Measurements from ENCODE around the gene DDC. TPM values are rescaled to one million over a fixed set of nuclear protein-coding genes. Genes with fewer than 3 reads are reported as not detected.

The DDC gene
- total RNA-seq, 2 donors from 2014 or later, result 0.85 TPM; not detected in 1

- Histone ChIP-seq H3K4me3 (no peak overlapping the region), H3K36me3 (no peaks in the 10 kb centered on the region), H3K4me1 (ENCODE audit: control insufficient read depth in 1 of 2, low read depth in 2 of 2) (no peaks in the 10 kb centered on the region), H3K27ac (no peak overlapping the region), H3K9me3 (no peaks in the 10 kb centered on the region), H3K27me3 (replicated peaks; ENCODE audit: insufficient read depth) (no peaks in the 10 kb centered on the region)
- ATAC-seq (ENCODE audit: insufficient number of reproducible peaks, low FRiP score, low read depth) (no peak), DNase-seq (ENCODE audit: low spot score) (no peak)
- no peak for TF ChIP-seq CTCF (IDR thresholded peaks at IDR 0.05)
These were observed 90.6 kb downstream of the DDC start for GRCh38 chr7:50474382-50475160.

- no peak for DNase-seq (ENCODE audit: low spot score)
- Histone ChIP-seq H3K36me3 (no peaks in the 10 kb centered on the region), H3K4me3 (no peak overlapping the region), H3K27me3 (replicated peaks; ENCODE audit: insufficient read depth) (no peaks in the 10 kb centered on the region), H3K9me3 (no peaks in the 10 kb centered on the region), H3K27ac (no peak overlapping the region), H3K4me1 (ENCODE audit: control insufficient read depth in 1 of 2, low read depth in 2 of 2) (no peaks in the 10 kb centered on the region)
- no peak for ATAC-seq (ENCODE audit: insufficient number of reproducible peaks, low FRiP score, low read depth)
- TF ChIP-seq CTCF (IDR thresholded peaks at IDR 0.05), result no peak
These were observed 91.7 kb downstream of the DDC start for GRCh38 chr7:50473531-50473930.

GRCh38 chr7:50472427-50472826 lies 92.8 kb downstream of the DDC start:
- H3K4me1 ChIP-seq (ENCODE audit: control insufficient read depth in 1 of 2, low read depth in 2 of 2), result peaks cover 0 to 4% of the 10 kb centered on the region in 2 donors
- no peaks in the 10 kb centered on the region for H3K9me3 ChIP-seq
- no peak for ATAC-seq (ENCODE audit: insufficient number of reproducible peaks, low FRiP score, low read depth)
- H3K27me3 ChIP-seq (replicated peaks; ENCODE audit: insufficient read depth), result no peaks in the 10 kb centered on the region
- H3K4me3 ChIP-seq, result no peak overlapping the region
- TF ChIP-seq CTCF (IDR thresholded peaks at IDR 0.05), result no peak
- H3K36me3 ChIP-seq, result no peaks in the 10 kb centered on the region
- DNase-seq (ENCODE audit: low spot score), result no peak
- H3K27ac ChIP-seq, result no peak overlapping the region

- H3K9me3 ChIP-seq, result no peaks in the 10 kb centered on the region
- TF ChIP-seq CTCF (IDR thresholded peaks at IDR 0.05), result no peak
- no peaks in the 10 kb centered on the region for H3K36me3 ChIP-seq
- H3K27me3 ChIP-seq (replicated peaks; ENCODE audit: insufficient read depth), result no peaks in the 10 kb centered on the region
- ATAC-seq (ENCODE audit: insufficient number of reproducible peaks, low FRiP score, low read depth) (no peak), DNase-seq (ENCODE audit: low spot score) (no peak)
- no peak overlapping the region for H3K4me3 ChIP-seq
- H3K4me1 ChIP-seq (ENCODE audit: control insufficient read depth in 1 of 2, low read depth in 2 of 2), result peaks cover 0 to 4% of the 10 kb centered on the region in 2 donors
- no peak overlapping the region for H3K27ac ChIP-seq
These were observed 93.2 kb downstream of the DDC start for GRCh38 chr7:50471970-50472369.

- Histone ChIP-seq H3K9me3 (no peaks in the 10 kb centered on the region), H3K4me3 (no peak overlapping the region), H3K27ac (no peak overlapping the region), H3K36me3 (no peaks in the 10 kb centered on the region), H3K4me1 (ENCODE audit: control insufficient read depth in 1 of 2, low read depth in 2 of 2) (peaks cover 0 to 4% of the 10 kb centered on the region in 2 donors), H3K27me3 (replicated peaks; ENCODE audit: insufficient read depth) (no peaks in the 10 kb centered on the region)
- no peak for ATAC-seq (ENCODE audit: insufficient number of reproducible peaks, low FRiP score, low read depth)
- TF ChIP-seq CTCF (IDR thresholded peaks at IDR 0.05), result no peak
- DNase-seq (ENCODE audit: low spot score), result no peak
These were observed 94.7 kb downstream of the DDC start for GRCh38 chr7:50470250-50471163.

All from thoracic aorta (tissue), 2 donors.